ENCODE data around the gene CIAO2A. TPM values are rescaled to one million over a fixed set of nuclear protein-coding genes. Genes with fewer than 3 reads are reported as not detected.

The CIAO2A gene, protein sequence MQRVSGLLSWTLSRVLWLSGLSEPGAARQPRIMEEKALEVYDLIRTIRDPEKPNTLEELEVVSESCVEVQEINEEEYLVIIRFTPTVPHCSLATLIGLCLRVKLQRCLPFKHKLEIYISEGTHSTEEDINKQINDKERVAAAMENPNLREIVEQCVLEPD
- total RNA-seq: 10 to 100 TPM; 42.6 to 71.8 (median 50.9) TPM

DNA sequence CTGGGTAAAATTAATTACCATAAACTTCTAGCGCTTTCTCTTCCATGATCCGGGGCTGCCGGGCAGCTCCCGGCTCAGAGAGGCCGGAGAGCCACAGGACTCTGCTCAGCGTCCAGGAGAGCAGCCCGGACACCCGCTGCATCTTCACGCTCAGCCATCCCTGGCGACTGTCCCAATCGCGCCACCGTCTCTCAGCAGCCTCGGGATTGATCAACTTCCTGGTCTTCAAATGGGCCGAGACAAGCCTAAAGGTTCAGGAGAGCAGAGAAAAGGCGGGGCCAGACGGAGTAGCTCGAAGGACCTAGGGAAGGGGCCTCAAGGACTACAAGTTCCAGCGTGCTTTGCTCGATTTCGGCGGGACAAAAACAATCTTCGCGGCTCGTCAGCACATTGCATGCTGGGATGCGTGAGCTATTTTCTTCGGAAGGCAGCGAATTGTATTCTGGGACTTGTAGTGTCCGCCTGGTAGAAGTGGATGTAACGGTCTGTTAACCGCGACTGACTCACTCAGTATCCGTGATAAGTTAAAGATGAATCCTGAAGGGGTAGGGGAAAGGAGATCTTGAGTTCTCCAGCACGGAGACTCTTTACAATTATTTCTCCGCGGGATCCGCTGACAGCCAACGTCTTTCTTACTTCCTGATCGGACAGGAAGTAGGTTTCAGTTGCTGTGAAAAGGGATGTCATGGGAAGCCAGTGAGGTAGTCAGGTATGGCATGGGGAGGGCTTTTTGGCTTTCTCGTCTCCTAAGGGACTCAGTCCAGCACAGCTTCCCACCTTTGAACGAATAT lies at the start of gene CIAO2A:
CIAO2A (minus strand) TSS at position 212 of the 791 bp plus-strand sequence; CDS start at position 142, 70 bp downstream.
- peak within 1 kb of the TSS; percentile 95 to 96 for H3K27ac ChIP-seq
- H3K4me3 ChIP-seq: peak within 1 kb of the TSS; percentile 68 to 88 (median 69)
- peaks cover 9 to 21% of the 10 kb centered on the region in 2 donors for H3K4me1 ChIP-seq
- peak; percentile 90 to 95 for DNase-seq (ENCODE audit: low spot score in 2 of 2)
- intact Hi-C loops (cut with DNase I; ENCODE audit: low total_unique reads): no loop called here
- no peaks in the 10 kb centered on the region for H3K9me3 ChIP-seq
- TF ChIP-seq POLR2A (IDR thresholded peaks at IDR 0.05) (no peak), POLR2AphosphoS5 (IDR thresholded peaks at IDR 0.05) (peak; percentile 75 to 86 (median 83))
- TF ChIP-seq, protein P1, sequence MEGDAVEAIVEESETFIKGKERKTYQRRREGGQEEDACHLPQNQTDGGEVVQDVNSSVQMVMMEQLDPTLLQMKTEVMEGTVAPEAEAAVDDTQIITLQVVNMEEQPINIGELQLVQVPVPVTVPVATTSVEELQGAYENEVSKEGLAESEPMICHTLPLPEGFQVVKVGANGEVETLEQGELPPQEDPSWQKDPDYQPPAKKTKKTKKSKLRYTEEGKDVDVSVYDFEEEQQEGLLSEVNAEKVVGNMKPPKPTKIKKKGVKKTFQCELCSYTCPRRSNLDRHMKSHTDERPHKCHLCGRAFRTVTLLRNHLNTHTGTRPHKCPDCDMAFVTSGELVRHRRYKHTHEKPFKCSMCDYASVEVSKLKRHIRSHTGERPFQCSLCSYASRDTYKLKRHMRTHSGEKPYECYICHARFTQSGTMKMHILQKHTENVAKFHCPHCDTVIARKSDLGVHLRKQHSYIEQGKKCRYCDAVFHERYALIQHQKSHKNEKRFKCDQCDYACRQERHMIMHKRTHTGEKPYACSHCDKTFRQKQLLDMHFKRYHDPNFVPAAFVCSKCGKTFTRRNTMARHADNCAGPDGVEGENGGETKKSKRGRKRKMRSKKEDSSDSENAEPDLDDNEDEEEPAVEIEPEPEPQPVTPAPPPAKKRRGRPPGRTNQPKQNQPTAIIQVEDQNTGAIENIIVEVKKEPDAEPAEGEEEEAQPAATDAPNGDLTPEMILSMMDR (IDR thresholded peaks at IDR 0.05): no peak
- no peaks in the 10 kb centered on the region for H3K27me3 ChIP-seq
- H3K36me3 ChIP-seq: no peaks in the 10 kb centered on the region

DNA sequence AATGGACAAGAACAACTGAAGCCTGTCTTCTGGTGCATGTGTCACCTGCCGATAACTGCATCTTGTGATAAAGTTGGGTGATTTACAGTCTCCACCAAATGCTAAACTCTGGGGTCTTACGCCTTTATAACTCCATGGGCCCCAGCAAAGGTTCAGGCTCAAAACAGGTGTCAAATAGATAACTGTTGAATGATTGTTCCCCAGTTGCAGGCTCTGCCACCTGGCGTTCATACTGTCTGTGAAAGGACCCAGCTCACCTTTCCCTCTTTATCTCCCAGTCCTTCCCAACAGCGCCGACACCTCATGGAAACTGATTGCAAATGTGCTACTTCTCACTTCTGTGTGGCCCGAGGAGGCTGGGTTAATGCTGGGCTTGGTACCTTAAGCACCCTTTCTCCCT lies 49.6 kb upstream of the CIAO2A start:
- no peak for DNase-seq (ENCODE audit: low spot score in 2 of 2)
- Histone ChIP-seq H3K36me3 (no peaks in the 10 kb centered on the region), H3K4me1 (no peaks in the 10 kb centered on the region), H3K4me3 (no peak overlapping the region), H3K27me3 (no peaks in the 10 kb centered on the region), H3K9me3 (no peaks in the 10 kb centered on the region), H3K27ac (no peak overlapping the region)
- TF ChIP-seq, protein P1 (IDR thresholded peaks at IDR 0.05): no peak
- TF ChIP-seq POLR2AphosphoS5 (IDR thresholded peaks at IDR 0.05) (no peak), POLR2A (IDR thresholded peaks at IDR 0.05) (no peak)
- intact Hi-C loops (cut with DNase I; ENCODE audit: low total_unique reads): no loop called here

DNA sequence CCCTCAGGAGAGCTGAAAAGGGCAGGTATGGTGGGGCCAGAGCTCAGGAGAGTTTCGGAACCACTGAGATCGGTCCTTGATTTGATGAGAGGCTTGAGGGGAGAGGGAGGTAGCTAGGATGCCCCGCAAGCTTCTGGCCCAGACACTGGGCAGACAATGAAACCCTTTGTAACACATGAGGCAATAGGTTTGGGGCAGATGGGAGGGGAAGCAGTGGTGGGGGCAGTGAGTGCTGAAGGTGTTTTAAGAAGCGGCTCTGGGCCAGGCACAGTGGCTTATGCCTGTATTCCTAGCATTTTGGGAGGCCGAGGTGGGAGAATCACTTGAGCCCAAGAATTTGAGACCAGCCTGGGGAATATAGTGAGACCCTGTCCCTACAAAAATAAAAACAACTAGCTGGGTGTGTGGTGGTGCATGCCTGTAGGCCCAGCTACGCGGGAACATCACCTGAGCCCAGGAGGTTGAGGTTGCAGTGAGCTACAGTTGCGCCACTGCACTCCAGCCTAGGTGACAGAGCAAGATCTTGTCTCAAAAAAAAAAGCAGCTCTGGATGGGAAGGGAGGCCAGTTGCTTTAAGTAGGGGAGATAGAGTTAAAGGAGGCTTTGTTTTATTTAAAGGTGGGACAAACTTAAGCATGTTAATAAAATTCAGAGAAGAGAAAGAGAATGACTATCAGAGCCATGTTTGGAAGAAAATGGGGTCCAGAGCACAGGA lies 48.3 kb upstream of the CIAO2A start:
- TF ChIP-seq POLR2AphosphoS5 (IDR thresholded peaks at IDR 0.05): no peak
- TF ChIP-seq POLR2A (IDR thresholded peaks at IDR 0.05): no peak
- TF ChIP-seq, protein P1 (IDR thresholded peaks at IDR 0.05): no peak
- Histone ChIP-seq H3K4me3 (no peak overlapping the region), H3K36me3 (no peaks in the 10 kb centered on the region), H3K27me3 (no peaks in the 10 kb centered on the region), H3K27ac (peak overlapping the region in 1 of 2 donors; percentile 37), H3K9me3 (no peaks in the 10 kb centered on the region), H3K4me1 (no peaks in the 10 kb centered on the region)
- intact Hi-C loops (cut with DNase I; ENCODE audit: low total_unique reads): no loop called here
- no peak for DNase-seq (ENCODE audit: low spot score in 2 of 2)

DNA sequence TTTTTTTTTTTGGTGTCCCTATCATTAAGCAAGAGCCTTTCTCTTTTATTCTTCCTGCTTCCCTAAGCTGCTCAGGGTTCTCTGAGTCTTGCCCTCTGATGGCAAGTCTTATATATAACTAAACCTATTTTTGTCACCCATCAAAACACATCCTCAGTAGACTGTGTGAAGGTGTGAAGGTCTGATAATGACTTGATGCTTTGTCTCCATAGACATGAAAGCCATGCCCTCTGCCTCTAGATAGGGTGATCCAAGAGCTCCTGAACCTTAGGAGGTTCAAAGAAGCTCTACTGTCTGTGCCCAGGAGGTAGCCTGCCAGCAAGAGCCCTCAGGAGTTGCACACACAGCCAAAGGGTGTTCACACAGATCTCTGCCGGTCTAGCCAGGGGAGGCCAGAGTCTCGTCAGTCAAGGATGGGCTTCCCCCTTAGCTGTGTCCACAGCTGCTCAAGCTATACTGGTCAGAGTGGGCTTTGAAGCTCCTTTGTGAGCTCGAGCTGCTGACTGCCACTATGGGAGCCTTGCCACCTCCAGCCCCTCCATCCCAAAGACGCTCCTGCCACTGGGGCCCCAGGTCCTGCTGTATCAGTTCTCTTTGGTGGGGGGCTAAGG lies 44.8 kb upstream of the CIAO2A start:
- TF ChIP-seq POLR2A (IDR thresholded peaks at IDR 0.05) (no peak), POLR2AphosphoS5 (IDR thresholded peaks at IDR 0.05) (no peak)
- TF ChIP-seq, protein P1 (IDR thresholded peaks at IDR 0.05): no peak
- intact Hi-C loops (cut with DNase I; ENCODE audit: low total_unique reads): no loop called here
- DNase-seq (ENCODE audit: low spot score in 2 of 2): no peak
- no peaks in the 10 kb centered on the region for H3K9me3 ChIP-seq
- H3K27me3 ChIP-seq: no peaks in the 10 kb centered on the region
- H3K27ac ChIP-seq: no peak overlapping the region
- no peaks in the 10 kb centered on the region for H3K4me1 ChIP-seq
- peaks cover 4% of the 10 kb centered on the region for H3K36me3 ChIP-seq
- no peak overlapping the region for H3K4me3 ChIP-seq
